ENCODE results near the gene FRMPD1.
A peak's percentile ranks its signal among the peaks of the same experiment; 100 is the strongest.

FRMPD1 gene

GRCh38 chr9:37636511-37637448 is 14.0 kb upstream of the FRMPD1 start:
- no peak for DNase-seq (ENCODE audit: low spot score)

- peak; percentile 28 for DNase-seq (ENCODE audit: low spot score)
These were observed 11.5 kb upstream of the FRMPD1 start for GRCh38 chr9:37639109-37639762.

- no peak for DNase-seq (ENCODE audit: low spot score)
These were observed 10.9 kb upstream of the FRMPD1 start for GRCh38 chr9:37639841-37640240.

- no peak for DNase-seq (ENCODE audit: low spot score)
These were observed 10.5 kb upstream of the FRMPD1 start for GRCh38 chr9:37640246-37640645.

- no peak for DNase-seq (ENCODE audit: low spot score)
These were observed 9.4 kb upstream of the FRMPD1 start for GRCh38 chr9:37641331-37641730.

GRCh38 chr9:37643214-37643613 is 7.5 kb upstream of the FRMPD1 start:
- no peak for DNase-seq (ENCODE audit: low spot score)

- no peak for DNase-seq (ENCODE audit: low spot score)
These were observed 4.7 kb upstream of the FRMPD1 start for GRCh38 chr9:37645903-37646506.

GRCh38 chr9:37650299-37650872 is 368 bp upstream of the FRMPD1 start:
- no peak for DNase-seq (ENCODE audit: low spot score)

GRCh38 chr9:37652261-37652660 is 1.5 kb downstream of the FRMPD1 start:
- no peak for DNase-seq (ENCODE audit: low spot score)

- no peak for DNase-seq (ENCODE audit: low spot score)
These were observed 2.6 kb downstream of the FRMPD1 start for GRCh38 chr9:37653385-37653784.

GRCh38 chr9:37656936-37657335 is 6.2 kb downstream of the FRMPD1 start:
- no peak for DNase-seq (ENCODE audit: low spot score)

GRCh38 chr9:37660691-37661090 is 9.9 kb downstream of the FRMPD1 start:
- DNase-seq (ENCODE audit: low spot score): no peak

GRCh38 chr9:37663926-37664325 is 13.2 kb downstream of the FRMPD1 start:
- no peak for DNase-seq (ENCODE audit: low spot score)

GRCh38 chr9:37667706-37668105 is 17.0 kb downstream of the FRMPD1 start:
- no peak for DNase-seq (ENCODE audit: low spot score)

- DNase-seq (ENCODE audit: low spot score): no peak
These were observed 17.4 kb downstream of the FRMPD1 start for GRCh38 chr9:37668116-37668601.

- no peak for DNase-seq (ENCODE audit: low spot score)
These were observed 18.5 kb downstream of the FRMPD1 start for GRCh38 chr9:37669232-37669631.

- no peak for DNase-seq (ENCODE audit: low spot score)
These were observed 24.9 kb downstream of the FRMPD1 start for GRCh38 chr9:37675661-37676060.

- DNase-seq (ENCODE audit: low spot score): peak; percentile 18
These were observed 25.7 kb downstream of the FRMPD1 start for GRCh38 chr9:37676411-37676830.

- DNase-seq (ENCODE audit: low spot score): no peak
These were observed 26.7 kb downstream of the FRMPD1 start for GRCh38 chr9:37677435-37677834.

GRCh38 chr9:37678789-37679273 is 28.1 kb downstream of the FRMPD1 start:
- no peak for DNase-seq (ENCODE audit: low spot score)

GRCh38 chr9:37679649-37680402 is 29.1 kb downstream of the FRMPD1 start:
- no peak for DNase-seq (ENCODE audit: low spot score)
